K562 (cell line): ENCODE results near the gene SGPL1. TPM values are rescaled to one million over a fixed set of nuclear protein-coding genes. Genes with fewer than 3 reads are reported as not detected.

Source experiments
- BRD4 ChIP-seq: fragments of 200-600 bp; sonication (generic); IDR thresholded peaks from 2 replicates; pipeline ENCODE4 v1.6.1; 2017; ENCODE audit warnings: inconsistent platforms
- CUX1 ChIP-seq: fragments of 200-800 bp; sonication (Bioruptor generic); IDR thresholded peaks from 2 replicates; pipeline ENCODE4 v1.6.1; 2016; ENCODE audit warnings: missing genetic modification characterization, missing compliant biosample characterization
- EP400 ChIP-seq: fragments of 450-650 bp; IDR thresholded peaks from 2 replicates; pipeline ENCODE4 v1.6.1; 2017; ENCODE audit warnings: antibody characterized with exemption, mild to moderate bottlenecking, moderate library complexity
- NR2F6 ChIP-seq: fragments of 450-650 bp; formaldehyde crosslinking; IDR thresholded peaks from 2 replicates; pipeline ENCODE4 v1.4.0; 2020; ENCODE audit warnings: mild to moderate bottlenecking
- PHTF2 ChIP-seq: fragments of 250-450 bp; sonication (Bioruptor Pico); IDR thresholded peaks from 2 replicates; pipeline ENCODE4 v1.5.0; 2021; ENCODE audit warnings: mild to moderate bottlenecking
- RCOR1 ChIP-seq, 2 experiments: IDR thresholded peaks; 2 replicates each; pipeline ENCODE4 v1.6.1; 2012; ENCODE audit warnings: low read depth in 2 of 2, low read length in 2 of 2, borderline replicate concordance in 1 of 2, improper control_type of control experiment in 1 of 2
- SMAD2 ChIP-seq: fragments of 150-350 bp; IDR thresholded peaks from 2 replicates; pipeline ENCODE4 v1.6.1; 2014; ENCODE audit warnings: low read depth, mild to moderate bottlenecking, low read length
- ZZZ3 ChIP-seq: fragments of 450-650 bp; IDR thresholded peaks from 2 replicates; pipeline ENCODE4 v1.6.1; 2016; ENCODE audit warnings: antibody characterized with exemption, mild to moderate bottlenecking, moderate library complexity
- polyA plus RNA-seq, 8 experiments: library from polyadenylated mRNA; depleted of rRNA in 4 of 8; stranded (reverse) in 5 of 8; unstranded in 3 of 8; fragments of >200 nt; fragmentation: Nextera tagmentation in 2 of 8; fragmentation: Illumina TruSeq in 1 of 8; extraction: Ambion mirVana in 2 of 8; extraction: Trizol in 1 of 8; gene quantifications; 2 replicates each; pipeline versions ENCODE4 v1.2.1 to v1.2.3, GENCODE V29; 2011 to 2014; ENCODE audit warnings: inconsistent platforms in 1 of 8, missing spikeins in 1 of 8
- total RNA-seq, 7 experiments: library from RNA; depleted of rRNA in 6 of 7; stranded (reverse); fragments of >200 nt in 6 of 7; fragmentation: Illumina TruSeq in 2 of 7; extraction: Trizol in 2 of 7; gene quantifications; 2 replicates each; pipeline versions ENCODE4 v1.2.1 to v1.2.3, GENCODE V29; 2011 to 2021; ENCODE audit warnings: low replicate concordance in 1 of 7
- TF ChIP-seq, protein P1 (sequence below): fragments of 250-450 bp; sonication (Bioruptor Pico); IDR thresholded peaks from 2 replicates; pipeline ENCODE4 v1.5.0; 2021

Gene SGPL1
- total and polyA plus RNA-seq, 9 of the 15 experiments (the other 6 are each of a cell fraction or from before 2014, with no cell fraction given): 6.0 to 18.0 (median 8.7) TPM

- no peak for TF ChIP-seq CUX1
- no peak for TF ChIP-seq NR2F6 (CRISPR knock-in tag)
- no peak for TF ChIP-seq RCOR1 (IDR thresholded peaks at IDR 0.05; ENCODE audit: borderline replicate concordance in 1 of 2, low read depth in 2 of 2, low read length in 2 of 2)
- TF ChIP-seq, protein P1, sequence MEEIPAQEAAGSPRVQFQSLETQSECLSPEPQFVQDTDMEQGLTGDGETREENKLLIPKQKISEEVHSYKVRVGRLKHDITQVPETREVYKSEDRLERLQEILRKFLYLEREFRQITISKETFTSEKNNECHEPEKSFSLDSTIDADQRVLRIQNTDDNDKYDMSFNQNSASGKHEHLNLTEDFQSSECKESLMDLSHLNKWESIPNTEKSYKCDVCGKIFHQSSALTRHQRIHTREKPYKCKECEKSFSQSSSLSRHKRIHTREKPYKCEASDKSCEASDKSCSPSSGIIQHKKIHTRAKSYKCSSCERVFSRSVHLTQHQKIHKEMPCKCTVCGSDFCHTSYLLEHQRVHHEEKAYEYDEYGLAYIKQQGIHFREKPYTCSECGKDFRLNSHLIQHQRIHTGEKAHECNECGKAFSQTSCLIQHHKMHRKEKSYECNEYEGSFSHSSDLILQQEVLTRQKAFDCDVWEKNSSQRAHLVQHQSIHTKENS: no peak
- no peak for TF ChIP-seq BRD4
- TF ChIP-seq PHTF2: no peak
- no peak for TF ChIP-seq SMAD2
- no peak for TF ChIP-seq EP400
- no peak for TF ChIP-seq ZZZ3
- TF ChIP-seq, all 486 proteins: peak for 0
These were observed 18.3 kb downstream of the SGPL1 start (continued) for GRCh38 chr10:70834021-70834420.
